Breast epithelium (tissue), 4 donors: ENCODE measurements around the gene GPC6. TPM values are rescaled to one million over a fixed set of nuclear protein-coding genes. Genes with fewer than 3 reads are reported as not detected.

Experiments used
- DNase-seq, 2 donors: peaks; one replicate each; pipeline ENCODE4 v3.0.0-alpha.2; 2019; ENCODE audit warnings: low spot score in 2 of 2
- H3K27ac ChIP-seq, 2 donors: fragments of 200-600 bp; sonication (generic) in 1 of 2; one replicate each; pipeline ENCODE4 v1.5.1; 2016 to 2019; ENCODE audit warnings: mild to moderate bottlenecking in 1 of 2
- H3K27me3 ChIP-seq, 2 donors: fragments of 200-600 bp; sonication (generic) in 1 of 2; one replicate each; pipeline versions ENCODE4 v1.5.1 to v1.6.0; 2017 to 2019; ENCODE audit warnings: control low read depth in 1 of 2, mild to moderate bottlenecking in 1 of 2
- H3K36me3 ChIP-seq: fragments of 200-600 bp; one replicate; pipeline ENCODE4 v1.5.1; 2019
- H3K4me1 ChIP-seq, 2 donors: fragments of 200-600 bp; sonication (generic); one replicate each; pipeline ENCODE4 v1.5.1; 2016 to 2019; ENCODE audit warnings: control low read depth in 1 of 2
- H3K4me3 ChIP-seq, 3 donors: fragments of 200-600 bp; sonication (generic); 1 replicate in 2 of 3; 2 replicates in 1 of 3; pipeline ENCODE4 v1.5.1; 2016 to 2019; ENCODE audit warnings: mild to moderate bottlenecking in 3 of 3, moderate library complexity in 2 of 3
- H3K9me3 ChIP-seq, 2 donors: fragments of 200-600 bp; sonication (generic) in 1 of 2; one replicate each; pipeline ENCODE4 v1.5.1; 2016 to 2019; ENCODE audit warnings: control low read depth in 1 of 2
- POLR2A ChIP-seq: fragments of 450-650 bp; IDR thresholded peaks from one replicate; pipeline ENCODE4 v1.6.1; 2016; ENCODE audit warnings: antibody characterized with exemption, mild to moderate bottlenecking, moderate library complexity
- POLR2AphosphoS5 ChIP-seq, 3 donors: sonication (generic); formaldehyde crosslinking; IDR thresholded peaks; one replicate each; pipeline ENCODE4 v1.6.1; 2017; ENCODE audit warnings: antibody characterized with exemption in 3 of 3
- intact Hi-C: fragments of 100-400 bp; cut with DNase I; formaldehyde crosslinking; loops from one replicate; pipeline ENCODE4 v1.15.1; 2023; ENCODE audit warnings: low total_unique reads
- total RNA-seq, 3 donors: library from RNA; depleted of rRNA; stranded (reverse); fragments of >200 nt; gene quantifications; one replicate each; pipeline ENCODE4 v1.1.0, GENCODE V29; 2016
- TF ChIP-seq, protein P1 (sequence below), 3 donors: fragments of 450-650 bp; IDR thresholded peaks; one replicate each; pipeline ENCODE4 v1.5.1; 2016 to 2017; ENCODE audit warnings: antibody characterized with exemption in 3 of 3, mild to moderate bottlenecking in 3 of 3, moderate library complexity in 3 of 3

The GPC6 gene
- total RNA-seq, 3 donors from 2014 or later, result 3.5 to 44.0 (median 4.9) TPM

DNA sequence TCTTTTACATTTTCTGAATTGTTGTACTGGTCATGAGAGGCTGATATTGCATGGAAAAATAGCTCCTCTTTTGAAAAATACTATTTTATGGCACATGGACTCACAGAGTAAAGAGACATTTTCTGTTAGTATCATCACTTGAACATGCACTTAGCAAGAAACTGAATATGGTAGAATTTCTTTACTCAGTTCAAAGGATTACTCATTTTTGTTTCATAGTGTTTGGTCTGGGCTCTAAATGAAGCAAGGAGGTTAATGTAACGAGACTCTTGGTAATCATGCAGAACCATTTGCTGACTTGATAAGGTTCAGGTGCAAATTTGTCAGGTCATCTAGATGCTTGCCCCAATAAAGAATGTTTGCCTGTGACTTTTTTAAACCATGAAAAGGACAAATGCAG is 63.2 kb downstream of the GPC6 start:
- Histone ChIP-seq H3K9me3 (no peaks in the 10 kb centered on the region), H3K27ac (no peak overlapping the region), H3K4me1 (no peaks in the 10 kb centered on the region), H3K27me3 (no peaks in the 10 kb centered on the region), H3K4me3 (no peak overlapping the region), H3K36me3 (no peaks in the 10 kb centered on the region)
- DNase-seq, result no peak
- TF ChIP-seq POLR2A (no peak), POLR2AphosphoS5 (IDR thresholded peaks at IDR 0.05) (no peak)
- TF ChIP-seq, protein P1, sequence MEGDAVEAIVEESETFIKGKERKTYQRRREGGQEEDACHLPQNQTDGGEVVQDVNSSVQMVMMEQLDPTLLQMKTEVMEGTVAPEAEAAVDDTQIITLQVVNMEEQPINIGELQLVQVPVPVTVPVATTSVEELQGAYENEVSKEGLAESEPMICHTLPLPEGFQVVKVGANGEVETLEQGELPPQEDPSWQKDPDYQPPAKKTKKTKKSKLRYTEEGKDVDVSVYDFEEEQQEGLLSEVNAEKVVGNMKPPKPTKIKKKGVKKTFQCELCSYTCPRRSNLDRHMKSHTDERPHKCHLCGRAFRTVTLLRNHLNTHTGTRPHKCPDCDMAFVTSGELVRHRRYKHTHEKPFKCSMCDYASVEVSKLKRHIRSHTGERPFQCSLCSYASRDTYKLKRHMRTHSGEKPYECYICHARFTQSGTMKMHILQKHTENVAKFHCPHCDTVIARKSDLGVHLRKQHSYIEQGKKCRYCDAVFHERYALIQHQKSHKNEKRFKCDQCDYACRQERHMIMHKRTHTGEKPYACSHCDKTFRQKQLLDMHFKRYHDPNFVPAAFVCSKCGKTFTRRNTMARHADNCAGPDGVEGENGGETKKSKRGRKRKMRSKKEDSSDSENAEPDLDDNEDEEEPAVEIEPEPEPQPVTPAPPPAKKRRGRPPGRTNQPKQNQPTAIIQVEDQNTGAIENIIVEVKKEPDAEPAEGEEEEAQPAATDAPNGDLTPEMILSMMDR (IDR thresholded peaks at IDR 0.05), result no peak
- intact Hi-C loops, result no loop called here

GRCh38 chr13:93290503-93290902 is 63.9 kb downstream of the GPC6 start:
- intact Hi-C loops, result no loop called here
- Histone ChIP-seq H3K4me1 (no peaks in the 10 kb centered on the region), H3K36me3 (no peaks in the 10 kb centered on the region), H3K27ac (no peak overlapping the region), H3K27me3 (no peaks in the 10 kb centered on the region), H3K9me3 (no peaks in the 10 kb centered on the region), H3K4me3 (no peak overlapping the region)
- DNase-seq, result no peak
- no peak for TF ChIP-seq POLR2A
- TF ChIP-seq, protein P1 (IDR thresholded peaks at IDR 0.05), result no peak
- TF ChIP-seq POLR2AphosphoS5 (IDR thresholded peaks at IDR 0.05), result no peak

- H3K4me1 ChIP-seq, result no peaks in the 10 kb centered on the region
- no peak for DNase-seq
- intact Hi-C loops, result no loop called here
- no peaks in the 10 kb centered on the region for H3K36me3 ChIP-seq
- no peaks in the 10 kb centered on the region for H3K9me3 ChIP-seq
- TF ChIP-seq POLR2AphosphoS5 (IDR thresholded peaks at IDR 0.05) (no peak), POLR2A (no peak)
- TF ChIP-seq, protein P1 (IDR thresholded peaks at IDR 0.05), result no peak
- no peak overlapping the region for H3K27ac ChIP-seq
- H3K27me3 ChIP-seq, result no peaks in the 10 kb centered on the region
- no peak overlapping the region for H3K4me3 ChIP-seq
Observed at GRCh38 chr13:93292366-93292765, 65.8 kb downstream of the GPC6 start.

DNA sequence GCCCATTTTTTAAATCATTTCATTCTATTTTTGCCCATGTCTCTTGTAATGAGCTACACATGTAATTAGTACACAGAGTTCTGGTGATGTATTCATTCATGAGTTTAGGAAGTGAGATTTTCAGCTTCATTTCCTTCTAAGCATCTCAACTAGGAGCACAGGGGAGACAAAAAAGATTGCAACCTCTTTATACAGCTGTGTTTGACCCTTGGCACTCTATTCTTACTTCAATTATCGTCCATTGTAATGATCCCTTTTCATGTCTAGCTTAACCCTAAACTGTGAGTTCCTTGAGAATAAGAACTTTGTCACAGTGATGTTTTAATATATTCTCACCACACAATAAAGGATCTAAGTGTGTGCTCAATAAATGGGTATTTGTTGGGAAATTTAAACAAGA is 67.1 kb downstream of the GPC6 start:
- Histone ChIP-seq H3K36me3 (no peaks in the 10 kb centered on the region), H3K9me3 (no peaks in the 10 kb centered on the region), H3K27me3 (no peaks in the 10 kb centered on the region), H3K4me1 (no peaks in the 10 kb centered on the region), H3K27ac (no peak overlapping the region), H3K4me3 (no peak overlapping the region)
- intact Hi-C loops, result no loop called here
- no peak for DNase-seq
- TF ChIP-seq POLR2AphosphoS5 (IDR thresholded peaks at IDR 0.05) (no peak), POLR2A (no peak)
- TF ChIP-seq, protein P1 (IDR thresholded peaks at IDR 0.05), result no peak

- H3K4me1 ChIP-seq, result no peaks in the 10 kb centered on the region
- TF ChIP-seq, protein P1 (IDR thresholded peaks at IDR 0.05), result no peak
- TF ChIP-seq POLR2A (no peak), POLR2AphosphoS5 (IDR thresholded peaks at IDR 0.05) (no peak)
- no peak overlapping the region for H3K4me3 ChIP-seq
- H3K36me3 ChIP-seq, result no peaks in the 10 kb centered on the region
- no peaks in the 10 kb centered on the region for H3K27me3 ChIP-seq
- DNase-seq, result no peak
- intact Hi-C loops, result no loop called here
- H3K27ac ChIP-seq, result no peak overlapping the region
- H3K9me3 ChIP-seq, result no peaks in the 10 kb centered on the region
Observed at GRCh38 chr13:93296584-93296983, 70.0 kb downstream of the GPC6 start.
